GM18870 (cell line): ENCODE results near the gene RSRP1.

ENCODE experiments used
- ATAC-seq: cut with Tn5 transposase; IDR thresholded peaks from one replicate; pipeline ENCODE4 v1.9.1; 2021; ENCODE audit warnings: moderate library complexity; ENCODE audit not compliant: unreplicated experiment

The RSRP1 gene

DNA sequence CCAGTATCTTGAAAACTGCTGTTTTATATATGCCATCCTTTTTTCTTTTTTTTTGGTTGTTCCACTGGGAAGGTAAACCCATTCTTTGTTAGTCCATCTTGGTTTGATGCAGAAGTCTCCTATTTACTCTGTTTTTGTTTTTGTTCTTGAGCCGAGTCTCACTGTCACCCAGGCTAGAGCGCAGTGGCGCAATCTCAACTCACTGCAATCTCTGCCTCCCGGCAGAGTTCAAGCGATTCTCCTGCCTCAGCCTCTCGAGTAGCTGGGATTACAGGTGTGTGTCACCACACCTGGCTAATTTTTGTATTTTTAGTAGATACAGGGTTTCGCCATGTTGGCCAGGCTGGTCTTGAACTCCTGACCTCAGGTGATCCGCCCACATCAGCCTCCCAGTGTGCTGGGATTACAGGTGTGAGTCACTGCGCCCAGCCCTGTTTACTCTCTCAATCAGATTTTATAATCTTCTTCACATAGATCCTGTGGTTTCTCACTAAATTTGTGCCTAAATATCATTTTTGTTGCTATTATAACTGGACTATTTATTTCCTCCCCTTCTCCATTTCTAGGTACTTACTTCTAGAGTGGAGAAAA, 27.5 kb downstream of the RSRP1 start:
- no peak for ATAC-seq

DNA sequence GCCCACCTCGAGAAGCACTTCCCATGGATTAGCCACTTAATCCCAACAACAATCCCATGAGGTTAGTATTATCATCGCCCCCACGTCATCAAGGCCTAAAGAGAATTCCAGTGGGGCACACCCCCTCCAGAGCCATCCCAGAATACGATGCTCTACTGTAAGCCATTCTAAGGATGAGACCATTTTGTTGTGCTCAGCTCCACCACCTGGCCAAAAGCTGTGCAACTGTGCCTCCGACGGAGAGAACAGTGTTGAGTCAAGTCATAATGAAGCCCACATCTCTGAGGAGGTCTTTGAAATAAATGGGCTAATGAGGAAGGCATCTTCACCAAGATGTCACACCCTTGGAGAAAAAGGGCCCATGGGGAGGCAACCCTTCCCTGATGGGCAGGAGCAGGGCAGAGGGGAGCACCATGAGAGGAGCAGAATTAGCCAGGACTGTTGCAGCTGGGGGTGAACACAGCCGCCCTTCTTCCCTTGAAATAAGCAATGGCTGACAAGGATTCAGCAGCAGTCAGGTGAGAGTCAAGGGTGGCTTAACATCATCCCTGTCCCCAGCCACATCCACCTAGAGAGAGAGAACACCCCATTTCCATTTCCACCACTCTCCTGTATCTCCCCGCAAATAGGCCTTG, 29.5 kb downstream of the RSRP1 start:
- no peak for ATAC-seq

DNA sequence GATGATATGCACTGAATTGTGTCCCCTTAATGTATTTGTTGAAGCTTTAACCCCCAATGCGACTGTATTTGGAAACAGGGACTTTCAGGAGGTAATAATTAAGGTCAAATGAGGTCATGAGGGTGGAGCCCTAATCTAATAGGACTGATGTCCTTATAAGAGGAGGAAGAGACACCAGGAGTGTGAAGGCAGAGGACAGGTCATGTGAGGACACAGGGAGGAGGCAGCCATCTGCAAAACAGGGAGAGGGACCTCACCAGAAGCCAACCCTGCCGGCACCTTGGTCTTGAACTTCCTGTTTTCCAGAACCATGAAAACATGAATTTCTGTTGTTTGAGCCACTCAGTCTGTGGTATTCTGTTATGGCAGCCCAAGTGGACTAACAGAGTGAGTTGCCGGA, 30.2 kb downstream of the RSRP1 start:
- ATAC-seq, result no peak

GRCh38 chr1:25216123-25216522, 31.1 kb downstream of the RSRP1 start:
- no peak for ATAC-seq

DNA sequence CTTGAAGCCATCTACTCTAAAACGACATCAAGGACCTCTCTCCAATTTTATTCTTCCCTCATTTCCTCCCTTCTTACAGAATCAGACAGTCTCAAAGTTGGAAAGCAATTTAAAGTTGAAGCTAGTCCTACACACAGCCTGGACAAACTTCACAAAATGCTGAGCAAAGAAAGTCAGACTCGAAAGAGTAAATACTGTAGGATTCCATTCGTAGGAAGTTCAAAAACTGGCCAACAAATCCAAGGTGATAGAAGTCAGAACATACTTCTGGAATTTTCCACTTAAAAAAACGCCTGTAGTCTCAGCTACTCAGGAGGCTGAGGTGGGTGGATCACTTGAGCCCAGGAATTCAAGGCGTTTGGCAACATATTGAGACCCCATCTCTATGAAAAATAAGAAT, 34.5 kb downstream of the RSRP1 start:
- no peak for ATAC-seq

GRCh38 chr1:25210728-25211127, 36.5 kb downstream of the RSRP1 start:
- ATAC-seq, result no peak

DNA sequence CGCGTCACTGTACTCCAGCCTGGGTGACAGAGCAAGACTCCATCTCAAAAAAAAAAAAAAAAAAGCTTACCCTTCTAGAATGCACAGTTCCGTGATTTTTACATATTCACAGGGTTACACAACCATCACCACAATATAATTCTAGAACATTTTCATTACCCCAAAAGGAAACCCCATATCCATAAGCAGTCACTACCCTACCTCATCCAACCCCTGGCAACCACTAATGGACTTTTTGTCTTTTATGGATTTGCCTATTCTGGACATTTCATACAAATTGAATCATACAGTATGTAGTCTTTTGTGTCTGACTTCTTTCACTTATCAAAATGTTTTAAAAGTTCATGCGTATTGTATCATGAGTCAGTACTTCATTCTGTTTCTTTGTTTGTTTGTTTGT, 37.7 kb downstream of the RSRP1 start:
- no peak for ATAC-seq

- no peak for ATAC-seq
These were observed 38.6 kb downstream of the RSRP1 start for GRCh38 chr1:25208561-25209222.

DNA sequence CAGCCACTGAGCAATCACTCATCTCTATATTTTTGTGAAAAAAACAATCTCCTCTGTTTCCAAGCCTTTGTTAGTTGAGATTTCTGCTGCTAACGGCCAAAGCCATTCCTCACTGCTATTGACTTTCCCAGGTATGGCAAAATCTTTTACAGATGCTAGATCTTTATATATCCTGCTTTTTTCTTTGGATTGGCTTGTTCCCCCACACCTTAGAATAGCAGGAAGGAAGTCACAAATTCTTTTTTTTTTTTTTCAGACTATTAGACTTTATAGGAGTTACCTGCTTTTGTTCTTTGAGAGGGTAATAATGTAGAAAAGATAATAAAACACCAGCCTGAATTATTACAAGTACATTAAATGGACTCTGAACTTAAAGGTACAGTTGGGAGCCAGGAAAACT, 39.2 kb downstream of the RSRP1 start:
- no peak for ATAC-seq

DNA sequence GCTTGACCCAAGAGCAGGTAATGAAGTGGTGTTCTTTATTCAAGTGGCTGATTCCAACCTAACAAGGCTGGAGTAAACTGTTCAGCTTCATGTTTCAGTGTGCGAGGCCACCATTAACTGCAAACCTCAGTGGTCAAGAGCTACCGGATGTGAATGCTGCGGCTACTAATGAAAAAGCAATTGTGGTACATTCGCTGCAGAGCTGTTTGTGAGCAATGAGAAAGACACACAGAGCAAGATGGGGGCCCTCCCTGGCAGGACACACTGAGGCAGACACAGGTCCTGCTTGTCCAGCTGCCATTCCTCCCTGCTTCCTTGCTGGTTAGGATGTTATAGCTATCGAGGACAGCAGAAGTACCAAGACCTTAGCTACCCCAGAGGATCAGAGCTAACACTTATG, 41.1 kb downstream of the RSRP1 start:
- no peak for ATAC-seq

DNA sequence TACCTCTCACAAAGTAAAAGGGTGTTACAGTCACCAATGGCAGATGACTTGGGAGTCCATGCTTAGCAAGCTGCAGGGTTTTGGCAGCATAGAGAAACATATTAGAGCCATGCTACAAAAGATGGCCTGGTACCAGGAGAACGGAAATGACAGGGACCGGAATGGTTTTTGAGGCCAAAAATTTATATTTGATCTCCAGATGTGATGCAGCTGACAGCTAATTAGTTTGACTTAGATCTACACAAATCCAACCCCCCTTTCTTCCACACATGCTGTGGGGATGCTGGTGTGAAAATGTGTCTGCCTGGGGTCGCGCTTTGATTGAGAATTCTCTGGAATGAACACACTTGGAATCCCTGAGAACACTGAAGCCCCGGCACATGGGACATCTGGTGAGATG, 41.5 kb downstream of the RSRP1 start:
- ATAC-seq, result no peak

GRCh38 chr1:25204797-25205480, 42.3 kb downstream of the RSRP1 start:
- ATAC-seq, result no peak

- ATAC-seq, result no peak
These were observed 46.2 kb downstream of the RSRP1 start for GRCh38 chr1:25201006-25201405.

GRCh38 chr1:25199819-25200620, 47.2 kb downstream of the RSRP1 start:
- ATAC-seq, result no peak

DNA sequence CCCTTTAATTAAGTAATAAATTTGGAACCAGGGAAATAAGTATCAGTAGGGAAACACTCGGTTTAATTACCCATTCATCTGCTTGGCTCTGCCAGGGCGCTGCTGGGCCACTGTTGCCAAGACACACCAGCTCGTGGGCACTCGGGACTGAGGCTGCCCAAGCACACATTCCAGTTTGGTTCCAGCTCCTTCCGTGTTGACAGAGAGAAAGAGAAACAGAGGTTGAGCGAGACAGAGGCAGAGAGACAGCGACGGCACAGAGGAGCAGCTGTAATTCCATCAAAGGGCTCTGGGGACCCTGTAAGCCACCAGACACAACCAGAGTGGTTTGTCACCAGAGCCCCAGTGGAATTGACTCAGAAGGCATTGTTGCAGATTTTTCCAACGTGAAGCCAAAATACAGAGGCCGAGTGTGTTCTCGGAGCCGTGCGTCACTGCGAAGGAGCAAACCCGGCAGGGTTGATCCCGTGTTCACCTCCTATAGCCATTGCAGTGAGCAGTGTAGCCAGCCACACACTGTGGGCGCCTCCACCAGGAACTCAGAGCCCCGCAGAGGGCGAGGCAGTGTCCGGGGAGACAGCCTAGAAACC, 48.5 kb downstream of the RSRP1 start:
- no peak for ATAC-seq

- no peak for ATAC-seq
These were observed 49.1 kb downstream of the RSRP1 start for GRCh38 chr1:25197982-25198662.

DNA sequence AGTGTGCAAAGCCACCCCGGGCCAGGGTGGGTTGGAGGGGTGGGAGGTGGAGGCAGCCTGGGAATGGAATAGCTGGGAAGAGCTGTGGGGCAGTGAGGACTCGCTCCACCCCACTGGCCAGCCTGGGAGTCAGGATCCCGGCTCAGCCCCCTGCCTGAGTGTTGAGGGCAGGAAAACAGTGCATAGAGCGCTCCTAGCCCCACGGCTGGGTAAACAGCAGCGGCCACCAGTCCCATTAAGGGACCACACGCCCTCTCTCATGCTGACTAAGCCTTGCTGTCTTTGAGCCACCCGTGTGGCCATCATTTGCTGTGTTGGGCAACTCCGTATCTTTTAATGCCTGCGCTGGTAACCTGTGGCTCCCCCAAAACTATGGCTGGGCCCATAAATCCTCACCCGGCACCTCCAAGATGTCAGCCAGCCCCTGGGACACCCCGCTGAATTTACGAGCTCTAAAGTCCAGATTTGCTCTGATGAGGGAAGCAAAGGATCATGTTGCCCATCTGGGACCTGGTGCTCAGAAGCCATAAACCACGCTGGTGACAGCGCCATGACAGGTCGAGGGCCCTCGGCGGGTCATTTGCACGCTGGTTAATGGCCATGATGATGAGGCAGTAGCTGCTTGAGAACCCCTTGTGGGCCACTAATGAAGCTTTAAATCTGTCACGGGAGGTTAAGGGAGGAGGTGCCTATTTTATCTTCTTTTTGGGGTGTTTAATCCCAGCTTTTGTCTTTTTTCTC, 49.8 kb downstream of the RSRP1 start:
- ATAC-seq, result no peak

DNA sequence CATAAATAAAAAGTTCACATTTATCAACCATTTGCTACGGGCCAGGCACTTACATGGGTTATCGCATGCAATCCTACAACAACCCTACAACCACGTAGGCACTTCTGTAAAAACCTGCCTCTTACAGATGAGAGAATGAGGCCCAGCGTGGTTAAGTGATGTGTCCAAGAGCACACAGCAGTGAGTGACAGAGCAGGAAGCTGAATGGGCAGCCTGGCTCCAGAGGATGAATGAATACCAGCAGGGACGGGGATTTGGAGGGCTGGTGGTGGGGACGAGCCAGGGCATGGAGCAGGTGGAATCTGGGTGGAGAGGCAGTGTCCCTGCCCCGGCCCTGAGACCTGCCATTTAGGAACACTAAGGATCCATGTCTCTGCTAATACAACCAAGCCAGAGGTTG, 50.4 kb downstream of the RSRP1 start:
- ATAC-seq, result no peak

DNA sequence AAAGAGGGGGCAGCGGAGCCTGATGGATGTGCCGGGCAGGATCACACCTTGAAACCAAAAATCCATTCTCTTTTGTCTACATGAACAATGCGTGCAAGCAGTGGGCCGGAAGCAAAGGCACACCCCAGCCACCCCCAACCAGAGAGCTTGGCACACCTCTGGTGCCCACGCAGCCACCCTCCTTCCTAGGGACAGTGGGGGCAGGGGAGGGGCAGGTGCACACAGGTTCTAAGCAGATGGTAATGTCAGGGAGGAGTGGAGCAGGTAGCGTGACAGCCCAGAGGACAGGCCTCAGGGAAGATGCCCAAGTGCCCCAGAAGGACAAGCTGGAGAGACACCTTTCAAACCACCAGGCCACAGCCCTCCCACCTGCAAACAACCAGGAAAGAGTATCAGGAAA, 51.4 kb downstream of the RSRP1 start:
- no peak for ATAC-seq
